ENCODE data around the gene PLEKHG4.
A peak's percentile ranks its signal among the peaks of the same experiment; 100 is the strongest.

PLEKHG4 gene

DNA sequence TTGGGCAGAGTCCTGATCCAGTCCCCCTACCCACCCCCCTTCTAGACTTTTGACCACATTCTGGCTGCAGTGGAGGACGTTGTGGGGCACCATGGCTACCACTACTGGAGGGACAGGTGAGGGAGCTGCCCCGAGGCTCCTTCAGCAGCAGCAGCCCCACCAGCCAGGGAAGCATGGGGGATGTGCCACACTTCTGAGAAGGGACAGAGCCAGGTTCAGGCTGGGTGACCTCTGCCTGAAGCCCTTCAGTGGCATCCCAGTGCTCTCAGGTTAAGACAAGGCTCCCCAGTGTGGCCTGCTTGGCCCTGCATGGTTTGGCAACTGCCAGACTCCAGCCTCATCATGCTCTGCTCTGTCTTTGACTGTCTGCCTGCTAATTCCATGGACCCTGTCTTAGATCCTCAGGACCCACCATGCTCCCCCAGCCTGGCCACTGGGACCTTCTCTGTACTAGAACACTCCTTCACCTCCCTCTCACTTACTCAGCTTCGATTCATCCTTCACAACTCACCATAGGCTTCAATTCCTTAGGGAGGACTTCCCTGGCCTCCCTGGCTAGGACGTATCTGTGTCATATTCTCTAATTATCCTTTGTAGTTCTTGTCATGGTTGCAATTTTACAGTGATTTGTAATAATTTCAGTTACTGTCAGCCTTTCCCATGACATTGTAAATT, 21.7 kb upstream of the PLEKHG4 start:
- no peak overlapping the region for H3K4me3 ChIP-seq (ENCODE audit: control insufficient read depth, low read depth, low read length)
- TF ChIP-seq, protein P1, sequence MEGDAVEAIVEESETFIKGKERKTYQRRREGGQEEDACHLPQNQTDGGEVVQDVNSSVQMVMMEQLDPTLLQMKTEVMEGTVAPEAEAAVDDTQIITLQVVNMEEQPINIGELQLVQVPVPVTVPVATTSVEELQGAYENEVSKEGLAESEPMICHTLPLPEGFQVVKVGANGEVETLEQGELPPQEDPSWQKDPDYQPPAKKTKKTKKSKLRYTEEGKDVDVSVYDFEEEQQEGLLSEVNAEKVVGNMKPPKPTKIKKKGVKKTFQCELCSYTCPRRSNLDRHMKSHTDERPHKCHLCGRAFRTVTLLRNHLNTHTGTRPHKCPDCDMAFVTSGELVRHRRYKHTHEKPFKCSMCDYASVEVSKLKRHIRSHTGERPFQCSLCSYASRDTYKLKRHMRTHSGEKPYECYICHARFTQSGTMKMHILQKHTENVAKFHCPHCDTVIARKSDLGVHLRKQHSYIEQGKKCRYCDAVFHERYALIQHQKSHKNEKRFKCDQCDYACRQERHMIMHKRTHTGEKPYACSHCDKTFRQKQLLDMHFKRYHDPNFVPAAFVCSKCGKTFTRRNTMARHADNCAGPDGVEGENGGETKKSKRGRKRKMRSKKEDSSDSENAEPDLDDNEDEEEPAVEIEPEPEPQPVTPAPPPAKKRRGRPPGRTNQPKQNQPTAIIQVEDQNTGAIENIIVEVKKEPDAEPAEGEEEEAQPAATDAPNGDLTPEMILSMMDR (IDR thresholded peaks at IDR 0.05; ENCODE audit: control insufficient read depth, insufficient read depth, low read depth, low read length, missing control alignments) = no peak
- no peak for DNase-seq (ENCODE audit: low read depth)

DNA sequence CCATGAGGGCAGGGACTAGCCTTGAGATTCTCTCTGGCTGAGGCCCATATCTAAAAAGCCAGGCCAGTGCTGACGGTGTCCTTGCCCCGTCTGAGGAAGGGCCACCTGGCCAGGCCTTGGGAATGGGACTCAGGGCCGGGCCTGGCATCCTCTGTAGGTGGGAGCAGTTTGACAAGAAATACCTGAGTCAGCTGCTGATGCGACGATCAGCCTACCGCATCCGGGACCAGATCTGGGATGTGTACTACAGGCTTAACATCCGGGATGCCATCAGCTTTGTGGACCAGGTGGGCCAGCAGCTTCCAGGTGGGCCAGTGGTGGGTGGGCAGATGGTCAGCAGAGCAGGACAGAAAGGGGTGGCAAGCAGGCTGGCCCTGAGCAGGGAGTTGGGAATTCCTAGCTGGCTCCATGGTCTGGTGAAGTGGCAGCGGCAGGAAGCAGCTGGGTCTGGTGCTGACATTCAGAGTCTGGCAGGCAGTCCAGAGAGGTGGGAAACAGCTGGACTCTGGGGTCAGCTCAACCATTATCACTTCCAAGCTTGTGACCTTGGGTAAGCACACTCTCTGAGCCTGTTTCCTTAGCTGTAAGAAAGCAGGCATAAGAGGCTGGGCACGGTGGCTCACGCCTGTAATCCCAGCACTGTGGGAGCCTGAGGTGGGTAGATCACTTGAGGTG, 21.0 kb upstream of the PLEKHG4 start:
- TF ChIP-seq, protein P1 (IDR thresholded peaks at IDR 0.05; ENCODE audit: control insufficient read depth, insufficient read depth, low read depth, low read length, missing control alignments) = no peak
- H3K4me3 ChIP-seq (ENCODE audit: control insufficient read depth, low read depth, low read length) = no peak overlapping the region
- DNase-seq (ENCODE audit: low read depth) = no peak

DNA sequence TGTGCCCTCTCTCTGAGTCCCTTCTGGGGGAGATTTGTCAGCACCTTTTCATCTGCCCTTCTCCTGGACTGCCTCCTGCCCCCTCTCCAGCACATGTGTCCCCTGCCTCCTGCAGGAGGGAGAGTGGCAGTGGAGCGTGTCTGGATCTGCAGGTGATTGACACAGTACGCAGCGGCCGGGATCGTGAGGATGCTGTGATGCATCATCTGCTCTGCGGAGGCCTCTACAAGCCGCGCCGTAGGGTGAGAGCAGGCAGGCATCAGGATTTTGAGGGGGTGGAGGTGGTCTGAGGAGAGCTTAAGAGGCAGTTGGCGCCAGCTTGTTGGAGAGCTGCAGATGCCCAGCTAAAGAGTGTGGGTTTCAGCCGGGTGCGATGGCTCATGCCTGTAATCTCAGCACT, 19.6 kb upstream of the PLEKHG4 start:
- no peak for DNase-seq (ENCODE audit: low read depth)

DNA sequence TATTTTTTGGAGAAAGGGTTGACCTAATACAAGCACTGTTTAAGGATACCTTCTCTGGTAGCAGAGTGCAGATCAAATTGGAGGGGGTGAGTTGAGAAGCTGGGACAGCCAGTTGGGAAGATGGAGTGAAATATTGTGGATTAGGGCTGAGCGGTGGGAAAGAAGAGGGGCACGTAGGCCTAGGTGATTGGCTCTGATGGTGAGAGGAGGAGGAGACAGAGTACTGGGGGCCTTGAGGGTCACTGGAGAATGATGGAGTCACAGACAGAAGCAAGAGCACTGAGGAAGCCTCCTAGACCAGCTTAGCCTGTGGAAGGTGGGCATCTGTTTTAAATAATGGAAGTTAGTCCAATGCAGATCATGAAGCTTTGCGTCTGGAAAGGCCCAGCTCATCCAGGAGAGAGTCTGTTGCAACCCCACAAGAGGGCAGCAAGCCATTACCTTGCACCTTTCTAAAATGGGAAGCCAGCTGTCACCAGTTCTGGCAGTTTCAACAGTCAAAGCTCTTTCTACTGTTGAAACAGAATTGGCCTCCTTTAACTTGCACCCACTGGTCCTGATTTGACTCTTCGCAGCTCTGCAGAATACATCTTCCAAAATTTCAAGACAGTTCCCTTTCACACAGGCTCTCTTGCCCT, 18.8 kb upstream of the PLEKHG4 start:
- TF ChIP-seq, protein P1 (IDR thresholded peaks at IDR 0.05; ENCODE audit: control insufficient read depth, insufficient read depth, low read depth, low read length, missing control alignments) = peak; percentile 85
- no peak for DNase-seq (ENCODE audit: low read depth)
- no peak overlapping the region for H3K4me3 ChIP-seq (ENCODE audit: control insufficient read depth, low read depth, low read length)

More for the DNA sequence above, 19.6 kb upstream of the PLEKHG4 start:
- TF ChIP-seq, protein P1 (IDR thresholded peaks at IDR 0.05; ENCODE audit: control insufficient read depth, insufficient read depth, low read depth, low read length, missing control alignments) = no peak
- H3K4me3 ChIP-seq (ENCODE audit: control insufficient read depth, low read depth, low read length) = no peak overlapping the region

- DNase-seq (ENCODE audit: low read depth) = no peak
- TF ChIP-seq, protein P1 (IDR thresholded peaks at IDR 0.05; ENCODE audit: control insufficient read depth, insufficient read depth, low read depth, low read length, missing control alignments) = no peak
- H3K4me3 ChIP-seq (ENCODE audit: control insufficient read depth, low read depth, low read length) = no peak overlapping the region
Observed at GRCh38 chr16:67263201-67263600, 16.1 kb upstream of the PLEKHG4 start.

GRCh38 chr16:67264277-67264676, 15.1 kb upstream of the PLEKHG4 start:
- H3K4me3 ChIP-seq (ENCODE audit: control insufficient read depth, low read depth, low read length) = no peak overlapping the region
- no peak for DNase-seq (ENCODE audit: low read depth)
- TF ChIP-seq, protein P1 (IDR thresholded peaks at IDR 0.05; ENCODE audit: control insufficient read depth, insufficient read depth, low read depth, low read length, missing control alignments) = peak; percentile 17

All from AG09309 (cell line).